NCI-H510A (cell line): ENCODE data around the gene DDC.
"Not testable (repeated sequence)": the region's sequence is repeated elsewhere in the genome, so short reads cannot be mapped to it uniquely, and the experiment has no call there.

Experiments used
- DNase-seq: peaks from one replicate; lab custom pipeline; 2025; lab: John Stamatoyannopoulos, UW

DDC gene

GRCh38 chr7:50528266-50529092 is 36.7 kb downstream of the DDC start:
- DNase-seq, result no peak

- not testable (repeated sequence) for DNase-seq
These were observed 45.9 kb downstream of the DDC start for GRCh38 chr7:50519350-50519749.

GRCh38 chr7:50513166-50513871 is 51.9 kb downstream of the DDC start:
- DNase-seq, result no peak

GRCh38 chr7:50512384-50512783 is 52.8 kb downstream of the DDC start:
- DNase-seq, result no peak

GRCh38 chr7:50509459-50509858 is 55.7 kb downstream of the DDC start:
- DNase-seq, result no peak

- peak; percentile 6 for DNase-seq
These were observed 56.7 kb downstream of the DDC start for GRCh38 chr7:50508471-50508943.

GRCh38 chr7:50507898-50508470 is 57.2 kb downstream of the DDC start:
- DNase-seq, result peak; percentile 74

GRCh38 chr7:50505553-50506210 is 59.5 kb downstream of the DDC start:
- DNase-seq, result no peak

- DNase-seq, result no peak
These were observed 60.3 kb downstream of the DDC start for GRCh38 chr7:50504646-50505546.

GRCh38 chr7:50502947-50503346 is 62.3 kb downstream of the DDC start:
- no peak for DNase-seq

GRCh38 chr7:50502001-50502684 is 63.1 kb downstream of the DDC start:
- no peak for DNase-seq

GRCh38 chr7:50499092-50499491 is 66.1 kb downstream of the DDC start:
- no peak for DNase-seq

- DNase-seq, result no peak
These were observed 67.2 kb downstream of the DDC start for GRCh38 chr7:50497968-50498367.

- DNase-seq, result no peak
These were observed 68.0 kb downstream of the DDC start for GRCh38 chr7:50497068-50497642.

- DNase-seq, result no peak
These were observed 68.6 kb downstream of the DDC start for GRCh38 chr7:50496569-50496968.

- DNase-seq, result no peak
These were observed 69.5 kb downstream of the DDC start for GRCh38 chr7:50495746-50496145.

- no peak for DNase-seq
These were observed 72.3 kb downstream of the DDC start for GRCh38 chr7:50492770-50493519.

- no peak for DNase-seq
These were observed 73.3 kb downstream of the DDC start for GRCh38 chr7:50491943-50492342.

GRCh38 chr7:50491209-50491608 is 74.0 kb downstream of the DDC start:
- DNase-seq, result no peak

- DNase-seq, result no peak
These were observed 76.8 kb downstream of the DDC start for GRCh38 chr7:50488379-50488778.
